ENCODE results near the gene ZNF460. TPM values are rescaled to one million over a fixed set of nuclear protein-coding genes. Genes with fewer than 3 reads are reported as not detected.

ZNF460 gene
- total RNA-seq, 2 experiments from 2014 or later: 64.9 to 65.0 TPM

DNA sequence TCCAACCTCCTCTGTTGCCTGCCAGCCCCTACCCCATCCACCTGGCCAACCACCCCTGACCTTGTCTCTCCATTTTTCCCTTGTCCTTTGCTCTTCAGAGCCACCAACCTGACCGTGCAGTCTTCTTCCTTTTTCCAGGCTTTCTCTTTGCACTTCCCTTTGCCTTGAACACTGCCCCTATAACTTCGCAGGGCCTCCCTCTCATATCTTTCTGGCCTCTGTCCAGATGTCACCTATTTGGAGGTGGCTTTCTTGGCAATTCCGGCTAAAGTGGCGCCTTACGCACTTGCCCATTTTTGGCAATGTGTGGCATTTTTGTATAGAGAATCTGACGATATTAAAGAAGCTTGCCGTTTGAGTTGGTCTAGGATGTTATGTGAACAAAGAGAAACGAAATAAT, 40.8 kb downstream of the ZNF460 start:
- POLR2A ChIA-PET: interaction anchor here (1.8 kb wide), 1 partner anchor 29 kb away, joined by 6 read pairs; the partner anchor contains the start of gene ZNF304
- CTCF ChIA-PET: no interaction called here
- ATAC-seq (ENCODE audit: poor library complexity) (no peak), DNase-seq (no peak)
- Mint-ChIP-seq H3K4me3 (peak overlapping the region; percentile 95), H3K4me1 (ENCODE audit: low read depth) (peaks cover 33% of the 10 kb centered on the region), H3K27ac (peak overlapping the region; percentile 96), H3K36me3 (ENCODE audit: low read depth) (peaks cover 65% of the 10 kb centered on the region), H3K27me3 (peaks cover 22% of the 10 kb centered on the region), H3K9me3 (peaks cover 16% of the 10 kb centered on the region)
- H3K36me3 ChIP-seq (ENCODE audit: insufficient read depth, low read length): peaks cover 28% of the 10 kb centered on the region
- peaks cover 12 to 14% of the 10 kb centered on the region in 2 experiments for H3K27me3 ChIP-seq (ENCODE audit: control insufficient read depth in 1 of 2, insufficient read depth in 2 of 2, low read length in 2 of 2)
- peak overlapping the region; percentile 83 for H3K4me3 ChIP-seq (ENCODE audit: low read length)
- intact Hi-C loops (cut with DNase I, micrococcal nuclease): loop anchor here (2.0 to 5.0 kb wide), 3 partner anchors 39 to 41 kb away; partner anchors contain the start of genes ZNF460 (in 2 of the 2), TRAPPC2B (in 1 of the 2) and ZNF547 (in 1 of the 2)
- H3K4me1 ChIP-seq (ENCODE audit: insufficient read depth, low read length): peaks cover 23% of the 10 kb centered on the region
- no peak for TF ChIP-seq CTCF (IDR thresholded peaks at IDR 0.05)
- H3K27ac ChIP-seq (ENCODE audit: low read depth in 1 of 2, low read length in 2 of 2): no peak overlapping the region
- H3K9me3 ChIP-seq (ENCODE audit: control insufficient read depth in 1 of 2, insufficient read depth in 1 of 2, low read length in 2 of 2): peaks cover 40 to 43% of the 10 kb centered on the region in 2 experiments

DNA sequence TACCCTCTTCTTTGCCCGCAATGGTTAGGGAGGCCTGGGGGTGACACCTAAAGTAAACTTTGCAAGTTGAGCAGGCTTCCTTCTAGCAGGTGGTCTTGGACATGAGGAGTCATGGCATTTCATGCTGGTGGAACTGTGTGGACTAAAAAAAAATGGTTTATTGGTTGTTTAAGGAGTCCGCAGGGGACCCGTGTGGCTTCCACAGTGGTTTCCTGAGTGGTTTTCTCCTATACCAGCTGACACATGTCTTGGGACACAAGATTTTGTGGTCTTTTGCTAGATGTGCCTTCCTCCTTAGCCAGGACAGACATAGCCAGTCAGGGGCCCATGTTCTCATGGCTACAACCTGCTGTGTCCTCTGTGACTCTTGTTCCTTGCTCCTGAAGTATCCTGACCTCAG, 41.5 kb downstream of the ZNF460 start:
- Histone ChIP-seq H3K4me1 (ENCODE audit: insufficient read depth, low read length) (peaks cover 23% of the 10 kb centered on the region), H3K27me3 (ENCODE audit: control insufficient read depth in 1 of 2, insufficient read depth in 2 of 2, low read length in 2 of 2) (peaks cover 12 to 14% of the 10 kb centered on the region in 2 experiments), H3K27ac (ENCODE audit: low read depth in 1 of 2, low read length in 2 of 2) (no peak overlapping the region), H3K36me3 (ENCODE audit: insufficient read depth, low read length) (peaks cover 34% of the 10 kb centered on the region), H3K9me3 (ENCODE audit: control insufficient read depth in 1 of 2, insufficient read depth in 1 of 2, low read length in 2 of 2) (peaks cover 46 to 49% of the 10 kb centered on the region in 2 experiments), H3K4me3 (ENCODE audit: low read length) (no peak overlapping the region)
- peaks cover 33% of the 10 kb centered on the region for H3K4me1 Mint-ChIP-seq (ENCODE audit: low read depth)
- H3K27me3 Mint-ChIP-seq: peaks cover 15% of the 10 kb centered on the region
- DNase-seq: no peak
- ChIA-PET CTCF (no interaction called here), POLR2A (no interaction called here)
- TF ChIP-seq CTCF (IDR thresholded peaks at IDR 0.05): no peak
- H3K36me3 Mint-ChIP-seq (ENCODE audit: low read depth): peaks cover 71% of the 10 kb centered on the region
- H3K4me3 Mint-ChIP-seq: peak overlapping the region; percentile 95
- peaks cover 13% of the 10 kb centered on the region for H3K9me3 Mint-ChIP-seq
- ATAC-seq (ENCODE audit: poor library complexity): no peak
- intact Hi-C loops (cut with DNase I, micrococcal nuclease): loop anchor here (2.0 to 5.0 kb wide), 3 partner anchors 39 to 41 kb away; partner anchors contain the start of genes ZNF460 (in 2 of the 2), TRAPPC2B (in 1 of the 2) and ZNF547 (in 1 of the 2)
- peak overlapping the region; percentile 96 for H3K27ac Mint-ChIP-seq

DNA sequence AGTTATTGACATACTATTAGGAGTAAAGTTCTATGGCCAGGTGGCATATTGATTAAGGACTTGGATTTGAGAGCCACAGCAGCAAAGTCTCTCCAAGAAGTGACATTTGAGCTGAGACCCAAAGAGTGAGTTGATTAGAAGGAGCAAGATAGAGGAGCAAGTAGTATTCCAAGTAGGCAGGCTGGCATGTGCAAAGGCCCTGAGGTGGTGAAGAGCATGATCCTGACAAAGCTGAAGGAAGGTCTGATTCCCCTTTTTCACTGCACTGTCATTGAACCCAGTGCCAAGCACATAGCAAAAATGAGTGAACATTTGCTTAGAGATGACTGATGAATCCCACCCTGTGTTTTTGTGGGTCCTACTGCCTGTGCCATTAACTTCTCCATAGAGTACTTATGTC, 44.7 kb downstream of the ZNF460 start:
- peaks cover 26% of the 10 kb centered on the region for H3K4me1 Mint-ChIP-seq (ENCODE audit: low read depth)
- Histone ChIP-seq H3K27me3 (ENCODE audit: control insufficient read depth in 1 of 2, insufficient read depth in 2 of 2, low read length in 2 of 2) (no peaks in the 10 kb centered on the region), H3K27ac (ENCODE audit: low read depth in 1 of 2, low read length in 2 of 2) (no peak overlapping the region), H3K4me3 (ENCODE audit: low read length) (no peak overlapping the region), H3K4me1 (ENCODE audit: insufficient read depth, low read length) (peaks cover 20% of the 10 kb centered on the region), H3K36me3 (ENCODE audit: insufficient read depth, low read length) (peaks cover 56% of the 10 kb centered on the region), H3K9me3 (ENCODE audit: control insufficient read depth in 1 of 2, insufficient read depth in 1 of 2, low read length in 2 of 2) (peaks cover 69 to 70% of the 10 kb centered on the region in 2 experiments)
- H3K27me3 Mint-ChIP-seq: no peaks in the 10 kb centered on the region
- H3K9me3 Mint-ChIP-seq: peaks cover 17% of the 10 kb centered on the region
- ChIA-PET POLR2A (no interaction called here), CTCF (no interaction called here)
- no peak for DNase-seq
- H3K4me3 Mint-ChIP-seq: no peak overlapping the region
- ATAC-seq (ENCODE audit: poor library complexity): no peak
- no peak for TF ChIP-seq CTCF (IDR thresholded peaks at IDR 0.05)
- intact Hi-C loops (cut with DNase I, micrococcal nuclease): loop anchor here in 1 of 2 experiments (5.0 kb wide), 2 partner anchors 37 to 43 kb away; partner anchors contain the start of genes TRAPPC2B, ZNF460 and ZNF547
- peaks cover 99% of the 10 kb centered on the region for H3K36me3 Mint-ChIP-seq (ENCODE audit: low read depth)
- H3K27ac Mint-ChIP-seq: no peak overlapping the region
